Endothelial cell of umbilical vein (primary cell): Measurements from ENCODE around the gene GNB1. TPM values are rescaled to one million over a fixed set of nuclear protein-coding genes. Genes with fewer than 3 reads are reported as not detected.

Source experiments
- BruUV-seq: library from RNA; stranded (reverse); fragments of 400-500 nt; replicated peaks from 2 replicates; lab custom pipeline; 2021; lab: Mats Ljungman, UMichigan
- CTCF ChIA-PET: fragments of 300-600, 350-600 bp; sonication (Branson Sonifier 250); formaldehyde crosslinking; loops from one replicate; lab custom pipeline; 2021; ENCODE audit warnings: antibody characterized with exemption, inconsistent platforms; lab: Charles Lee
- POLR2A ChIA-PET: fragments of 300-600, 350-600 bp; sonication (Branson Sonifier 250); formaldehyde crosslinking; loops from one replicate; lab custom pipeline; 2021; ENCODE audit warnings: antibody characterized with exemption, inconsistent platforms; lab: Charles Lee
- DNase-seq: peaks from one replicate; pipeline ENCODE4 v3.0.0-alpha.2; 2011; ENCODE audit warnings: low read depth, low spot score
- FAIRE-seq: peaks from 2 replicates; lab custom pipeline; 2011; peaks lifted over from hg19 to GRCh38; lab: Jason Lieb, UNC
- H2AFZ ChIP-seq: 2 replicates; pipeline ENCODE4 v1.6.0; 2012; ENCODE audit warnings: low read depth, low read length, control low read depth, inconsistent platforms
- H3K27ac ChIP-seq: 2 replicates; pipeline ENCODE4 v1.5.1; 2011; ENCODE audit warnings: low read depth, mild to moderate bottlenecking, control low read depth, low read length, moderate library complexity; ENCODE audit not compliant: insufficient read depth
- H3K27me3 ChIP-seq, 2 experiments: 2 replicates each; pipeline versions ENCODE4 v1.6.0 to v1.6.1; 2011; ENCODE audit warnings: low read length in 2 of 2, mixed read lengths in 1 of 2; ENCODE audit not compliant: control insufficient read depth in 2 of 2, insufficient read depth in 2 of 2
- H3K36me3 ChIP-seq, 2 experiments: 2 replicates in 1 of 2; 3 replicates in 1 of 2; pipeline ENCODE4 v1.5.1; 2011; ENCODE audit warnings: low read length in 2 of 2, mild to moderate bottlenecking in 1 of 2, moderate library complexity in 1 of 2; ENCODE audit not compliant: control insufficient read depth in 2 of 2, insufficient read depth in 2 of 2; ENCODE audit errors: extremely low read depth in 1 of 2
- H3K4me1 ChIP-seq: 3 replicates; pipeline ENCODE4 v1.5.1; 2011; ENCODE audit warnings: mild to moderate bottlenecking, low read length; ENCODE audit not compliant: control insufficient read depth, insufficient read depth; ENCODE audit errors: extremely low read depth
- H3K4me2 ChIP-seq: 2 replicates; pipeline ENCODE4 v1.6.1; 2011; ENCODE audit warnings: low read length, control low read depth, mixed read lengths; ENCODE audit not compliant: insufficient read depth
- H3K4me3 ChIP-seq, 3 experiments: fragments of 200-600 bp in 1 of 3; sonication (generic), shearing (Covaris generic) in 1 of 3; replicated peaks in 1 of 3; 2 replicates each; pipeline ENCODE4 v1.5.1; 2011 to 2016; ENCODE audit warnings: control low read depth in 3 of 3, low read length in 3 of 3, mild to moderate bottlenecking in 2 of 3, inconsistent platforms in 1 of 3, low read depth in 1 of 3, moderate library complexity in 1 of 3; ENCODE audit not compliant: insufficient read depth in 1 of 3
- H3K79me2 ChIP-seq: 2 replicates; pipeline ENCODE4 v1.6.0; 2012; ENCODE audit warnings: low read length, inconsistent platforms; ENCODE audit not compliant: control insufficient read depth, insufficient read depth
- H3K9ac ChIP-seq: replicated peaks from 2 replicates; pipeline ENCODE3; 2011; ENCODE audit warnings: low read length, control low read depth; ENCODE audit not compliant: insufficient read depth; ENCODE audit errors: extremely low read depth
- H3K9me1 ChIP-seq: replicated peaks from 3 replicates; pipeline ENCODE4 v1.6.0; 2011; ENCODE audit warnings: mild to moderate bottlenecking, low read length; ENCODE audit not compliant: control insufficient read depth, insufficient read depth; ENCODE audit errors: extremely low read depth
- H3K9me3 ChIP-seq: replicated peaks from 2 replicates; pipeline ENCODE4 v1.5.1; 2012; ENCODE audit warnings: low read length, inconsistent platforms; ENCODE audit not compliant: control insufficient read depth, insufficient read depth
- H4K20me1 ChIP-seq: replicated peaks from 2 replicates; pipeline ENCODE3; 2011; ENCODE audit warnings: mild to moderate bottlenecking, low read length; ENCODE audit not compliant: control insufficient read depth, insufficient read depth; ENCODE audit errors: extremely low read depth
- CTCF ChIP-seq, 2 donors: IDR thresholded peaks; 1 replicate in 1 of 2; 2 replicates in 1 of 2; pipeline ENCODE4 v1.5.1; 2011; ENCODE audit warnings: low read length in 2 of 2, mild to moderate bottlenecking in 2 of 2, moderate library complexity in 2 of 2, control low read depth in 1 of 2, inconsistent platforms in 1 of 2, low read depth in 1 of 2; ENCODE audit not compliant: insufficient read depth in 1 of 2; ENCODE audit errors: extremely low read depth in 1 of 2
- EZH2 ChIP-seq: IDR thresholded peaks from 2 replicates; pipeline ENCODE4 v1.6.1; 2012; ENCODE audit warnings: borderline replicate concordance, low read depth, mild to moderate bottlenecking, moderate library complexity, low read length, inconsistent platforms; ENCODE audit not compliant: severe bottlenecking
- FOS ChIP-seq: IDR thresholded peaks from 2 replicates; pipeline ENCODE4 v1.6.1; 2011; ENCODE audit warnings: mild to moderate bottlenecking, low read length, moderate library complexity, borderline replicate concordance; ENCODE audit not compliant: insufficient read depth
- GATA2 ChIP-seq: IDR thresholded peaks from 2 replicates; pipeline ENCODE4 v1.7.0; 2011; ENCODE audit warnings: low read depth, mild to moderate bottlenecking, moderate library complexity, mixed read lengths, low read length; ENCODE audit not compliant: insufficient read length, insufficient read depth
- JUN ChIP-seq: IDR thresholded peaks from 2 replicates; pipeline ENCODE4 v1.6.1; 2011; ENCODE audit warnings: borderline replicate concordance, low read depth; ENCODE audit not compliant: insufficient read length, insufficient read depth
- MAX ChIP-seq: IDR thresholded peaks from 2 replicates; pipeline ENCODE4 v1.6.1; 2011; ENCODE audit not compliant: insufficient read depth, insufficient read length
- MYC ChIP-seq: IDR thresholded peaks from one replicate; pipeline ENCODE4 v1.6.1; 2011; ENCODE audit warnings: mild to moderate bottlenecking, low read depth, low read length
- POLR2A ChIP-seq: IDR thresholded peaks from 2 replicates; pipeline ENCODE4 v1.6.1; 2012; ENCODE audit warnings: low read depth, mild to moderate bottlenecking, control low read depth, low read length
- POLR2AphosphoS5 ChIP-seq: IDR thresholded peaks from 2 replicates; pipeline ENCODE4 v1.6.1; 2012; ENCODE audit warnings: low read depth, mild to moderate bottlenecking, control low read depth, low read length, moderate library complexity; ENCODE audit not compliant: insufficient read depth
- dilution Hi-C: fragments of 300-500 bp; cut with MboI; formaldehyde crosslinking; loops from one replicate; pipeline ENCODE4 v1.15.0; 2019; ENCODE audit warnings: low sequenced_read_pairs; ENCODE audit not compliant: extremely low pct_ligation_motif_present
- intact Hi-C: fragments of 100-400 bp; cut with micrococcal nuclease; formaldehyde crosslinking; loops from one replicate; pipeline ENCODE4 v1.10.0; 2022
- polyA plus RNA-seq, 4 experiments: library from polyadenylated mRNA; depleted of rRNA in 3 of 4; stranded (reverse) in 3 of 4; unstranded in 1 of 4; fragments of >200 nt; gene quantifications; 2 replicates each; pipeline versions ENCODE4 v1.2.1 to v1.2.3, GENCODE V29; 2011 to 2012; ENCODE audit warnings: missing spikeins in 1 of 4
- total RNA-seq: library from RNA; stranded (reverse); gene quantifications from 2 replicates; pipeline ENCODE4 v1.2.3, GENCODE V29; 2021

GNB1 gene
- total and polyA plus RNA-seq, 2 donors (not counting 3 experiments of a cell fraction or from before 2014, with no cell fraction given), result 501 to 529 TPM

GRCh38 chr1:1825217-1825616, 65.7 kb downstream of the GNB1 start:
- CTCF ChIA-PET, result interaction anchor here (1.0 kb wide), 1 partner anchor 60 kb away, joined by 3 read pairs; no protein-coding TSS in a partner anchor
- H3K4me1 ChIP-seq, result no peaks in the 10 kb centered on the region
- DNase-seq (no peak), FAIRE-seq (no peak)
- intact Hi-C loops, result loop anchor here (5.0 kb wide), 1 partner anchor 82 kb away; no protein-coding TSS in a partner anchor
- no peaks in the 10 kb centered on the region for H3K27me3 ChIP-seq
- no peaks in the 10 kb centered on the region for H4K20me1 ChIP-seq
- no peak overlapping the region for H2AFZ ChIP-seq
- no peak overlapping the region for H3K27ac ChIP-seq
- dilution Hi-C loops, result no loop called here
- POLR2A ChIA-PET, result no interaction called here
- no peak overlapping the region for H3K9ac ChIP-seq
- TF ChIP-seq CTCF (IDR thresholded peaks at IDR 0.05; ENCODE audit: extremely low read depth in 1 of 2, insufficient read depth in 1 of 2, low read depth in 1 of 2, low read length in 2 of 2) (no peak), JUN (no peak), EZH2 (no peak), MYC (no peak), MAX (no peak), FOS (no peak), POLR2A (no peak), POLR2AphosphoS5 (no peak), GATA2 (no peak)
- no TSS peak for BruUV-seq
- peaks cover 85% of the 10 kb centered on the region for H3K79me2 ChIP-seq
- peaks cover 8 to 15% of the 10 kb centered on the region in 2 experiments for H3K36me3 ChIP-seq
- H3K9me3 ChIP-seq, result no peaks in the 10 kb centered on the region
- H3K9me1 ChIP-seq, result no peaks in the 10 kb centered on the region
- no peak overlapping the region for H3K4me3 ChIP-seq
- H3K4me2 ChIP-seq, result no peak overlapping the region
